GM23338 (cell line): ENCODE measurements around the gene IGFBP7. TPM values are rescaled to one million over a fixed set of nuclear protein-coding genes. Genes with fewer than 3 reads are reported as not detected.

Experiments used
- ATAC-seq: fragments of 200-7000 bp; cut with Tn5 transposase; 3 replicates; pipeline ENCODE4 v1.9.1; 2020
- DNase-seq: peaks from one replicate; pipeline ENCODE4 v3.0.0-alpha.2; 2015; ENCODE audit warnings: low spot score
- H2AFZ ChIP-seq: fragments of 200-600 bp; sonication (generic); 2 replicates; pipeline ENCODE4 v1.8.0; 2016; ENCODE audit warnings: antibody characterized with exemption, mild to moderate bottlenecking, moderate library complexity
- H3F3A ChIP-seq: fragments of 200-600 bp; sonication (generic); replicated peaks from 2 replicates; pipeline ENCODE4 v1.8.0; 2017; ENCODE audit warnings: antibody characterized with exemption, mixed run types, low read depth
- H3K27ac ChIP-seq: fragments of 200-600 bp; sonication (generic); 2 replicates; pipeline ENCODE4 v1.6.1; 2016; ENCODE audit warnings: low read depth
- H3K27me3 ChIP-seq: fragments of 200-600 bp; sonication (generic); 2 replicates; pipeline ENCODE4 v1.8.0; 2016; ENCODE audit warnings: mild to moderate bottlenecking, mixed run types, moderate library complexity; ENCODE audit not compliant: insufficient read depth
- H3K36me3 ChIP-seq: fragments of 200-600 bp; sonication (generic); 2 replicates; pipeline ENCODE4 v1.8.0; 2016; ENCODE audit warnings: mild to moderate bottlenecking; ENCODE audit not compliant: insufficient read depth
- H3K4me1 ChIP-seq: fragments of 200-600 bp; sonication (generic); 2 replicates; pipeline ENCODE4 v1.8.0; 2016; ENCODE audit warnings: mild to moderate bottlenecking, moderate library complexity; ENCODE audit not compliant: insufficient read depth
- H3K4me2 ChIP-seq: fragments of 200-600 bp; sonication (generic); 2 replicates; pipeline ENCODE4 v1.7.1; 2017; ENCODE audit warnings: mixed run types
- H3K4me3 ChIP-seq: fragments of 200-600 bp; sonication (generic); 2 replicates; pipeline ENCODE4 v1.6.1; 2016; ENCODE audit warnings: mixed run types
- H3K79me2 ChIP-seq: fragments of 200-600 bp; sonication (generic); replicated peaks from 2 replicates; pipeline ENCODE4 v1.8.0; 2017; ENCODE audit warnings: mild to moderate bottlenecking; ENCODE audit not compliant: insufficient read depth
- H3K9me2 ChIP-seq: fragments of 200-600 bp; sonication (generic); 2 replicates; pipeline ENCODE4 v1.8.0; 2017; ENCODE audit not compliant: insufficient read depth
- H4K20me1 ChIP-seq: fragments of 200-600 bp; sonication (generic); replicated peaks from 2 replicates; pipeline ENCODE4 v1.8.0; 2017; ENCODE audit warnings: mild to moderate bottlenecking; ENCODE audit not compliant: insufficient read depth
- H3K27ac Mint-ChIP-seq: 2 replicates; pipeline ENCODE4 v1.8.0; 2020; ENCODE audit warnings: inconsistent platforms, mild to moderate bottlenecking, moderate library complexity, mixed read lengths
- H3K27me3 Mint-ChIP-seq: 3 replicates; pipeline ENCODE4 v1.8.0; 2022; ENCODE audit warnings: low read depth, mild to moderate bottlenecking, moderate library complexity, mixed read lengths, inconsistent platforms; ENCODE audit not compliant: insufficient read depth, poor library complexity
- H3K36me3 Mint-ChIP-seq: 3 replicates; pipeline ENCODE4 v1.8.0; 2021; ENCODE audit warnings: low read depth, mild to moderate bottlenecking, inconsistent platforms, moderate library complexity, mixed read lengths
- H3K4me1 Mint-ChIP-seq: 3 replicates; pipeline ENCODE4 v1.8.0; 2020; ENCODE audit warnings: mild to moderate bottlenecking, inconsistent platforms, mixed read lengths
- H3K4me3 Mint-ChIP-seq: 3 replicates; pipeline ENCODE4 v1.8.0; 2021; ENCODE audit warnings: moderate library complexity, mild to moderate bottlenecking, inconsistent platforms, mixed read lengths
- H3K9me3 Mint-ChIP-seq: 3 replicates; pipeline ENCODE4 v1.8.0; 2020; ENCODE audit warnings: moderate library complexity, mild to moderate bottlenecking, inconsistent platforms, mixed read lengths
- CTCF ChIP-seq, 2 experiments: fragments of 200-600 bp in 1 of 2; sonication (generic) in 1 of 2; conservative IDR thresholded peaks; 2 replicates each; pipeline versions ENCODE4 v1.5.1 to v1.6.1; 2016 to 2017; ENCODE audit warnings: antibody characterized with exemption in 2 of 2, low read depth in 2 of 2, mild to moderate bottlenecking in 2 of 2, moderate library complexity in 1 of 2
- ETS1 ChIP-seq: IDR thresholded peaks from 2 replicates; pipeline ENCODE4 v1.6.1; 2016; ENCODE audit warnings: antibody characterized with exemption
- EZH2phosphoT487 ChIP-seq: fragments of 200-600 bp; sonication (generic); IDR thresholded peaks from one replicate; pipeline ENCODE4 v1.8.1; 2018; ENCODE audit warnings: antibody characterized with exemption; ENCODE audit not compliant: unreplicated experiment
- ZNF114 ChIP-seq: fragments of 250-450 bp; sonication (Bioruptor Pico); IDR thresholded peaks from 2 replicates; pipeline ENCODE4 v1.5.0; 2020; ENCODE audit warnings: mild to moderate bottlenecking, moderate library complexity
- polyA plus RNA-seq: library from polyadenylated mRNA; unstranded; fragments of >200 nt; fragmentation: Nextera tagmentation; extraction: Ambion mirVana; gene quantifications from 2 replicates; pipeline ENCODE4 v1.2.1, GENCODE V29; 2016
- total RNA-seq: library from RNA; depleted of rRNA; stranded (reverse); fragments of >200 nt; shearing (Covaris generic); gene quantifications from 2 replicates; pipeline ENCODE4 v1.2.3, GENCODE V29; 2014
- TF ChIP-seq, protein P1 (sequence below): fragments of 250-450 bp; sonication (Bioruptor Pico); IDR thresholded peaks from 2 replicates; pipeline ENCODE4 v1.5.0; 2020; ENCODE audit warnings: mild to moderate bottlenecking, moderate library complexity

The IGFBP7 gene
- total and polyA plus RNA-seq, 2 experiments from 2014 or later = 0.49 to 7.9 TPM

DNA sequence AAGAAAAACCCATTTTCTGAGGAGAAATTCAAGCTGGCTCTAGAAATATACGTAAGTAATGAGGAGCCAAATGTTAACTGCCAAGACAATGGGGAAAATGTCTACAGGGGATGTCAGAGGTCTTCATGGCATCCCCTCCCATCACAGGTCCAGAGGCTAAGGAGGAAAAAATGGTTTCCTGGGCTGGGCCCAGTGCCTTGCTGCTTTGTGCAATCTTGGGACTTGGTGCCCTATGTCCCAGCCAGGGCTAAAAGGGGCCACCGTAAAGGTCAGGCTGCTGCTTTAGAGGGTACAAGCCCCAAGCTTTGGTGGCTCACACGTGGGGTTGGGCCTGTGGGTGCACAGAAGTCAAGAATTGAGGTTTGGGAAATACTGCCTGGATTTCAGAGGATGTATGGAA, 17.2 kb upstream of the IGFBP7 start (continued):
- TF ChIP-seq, protein P1, sequence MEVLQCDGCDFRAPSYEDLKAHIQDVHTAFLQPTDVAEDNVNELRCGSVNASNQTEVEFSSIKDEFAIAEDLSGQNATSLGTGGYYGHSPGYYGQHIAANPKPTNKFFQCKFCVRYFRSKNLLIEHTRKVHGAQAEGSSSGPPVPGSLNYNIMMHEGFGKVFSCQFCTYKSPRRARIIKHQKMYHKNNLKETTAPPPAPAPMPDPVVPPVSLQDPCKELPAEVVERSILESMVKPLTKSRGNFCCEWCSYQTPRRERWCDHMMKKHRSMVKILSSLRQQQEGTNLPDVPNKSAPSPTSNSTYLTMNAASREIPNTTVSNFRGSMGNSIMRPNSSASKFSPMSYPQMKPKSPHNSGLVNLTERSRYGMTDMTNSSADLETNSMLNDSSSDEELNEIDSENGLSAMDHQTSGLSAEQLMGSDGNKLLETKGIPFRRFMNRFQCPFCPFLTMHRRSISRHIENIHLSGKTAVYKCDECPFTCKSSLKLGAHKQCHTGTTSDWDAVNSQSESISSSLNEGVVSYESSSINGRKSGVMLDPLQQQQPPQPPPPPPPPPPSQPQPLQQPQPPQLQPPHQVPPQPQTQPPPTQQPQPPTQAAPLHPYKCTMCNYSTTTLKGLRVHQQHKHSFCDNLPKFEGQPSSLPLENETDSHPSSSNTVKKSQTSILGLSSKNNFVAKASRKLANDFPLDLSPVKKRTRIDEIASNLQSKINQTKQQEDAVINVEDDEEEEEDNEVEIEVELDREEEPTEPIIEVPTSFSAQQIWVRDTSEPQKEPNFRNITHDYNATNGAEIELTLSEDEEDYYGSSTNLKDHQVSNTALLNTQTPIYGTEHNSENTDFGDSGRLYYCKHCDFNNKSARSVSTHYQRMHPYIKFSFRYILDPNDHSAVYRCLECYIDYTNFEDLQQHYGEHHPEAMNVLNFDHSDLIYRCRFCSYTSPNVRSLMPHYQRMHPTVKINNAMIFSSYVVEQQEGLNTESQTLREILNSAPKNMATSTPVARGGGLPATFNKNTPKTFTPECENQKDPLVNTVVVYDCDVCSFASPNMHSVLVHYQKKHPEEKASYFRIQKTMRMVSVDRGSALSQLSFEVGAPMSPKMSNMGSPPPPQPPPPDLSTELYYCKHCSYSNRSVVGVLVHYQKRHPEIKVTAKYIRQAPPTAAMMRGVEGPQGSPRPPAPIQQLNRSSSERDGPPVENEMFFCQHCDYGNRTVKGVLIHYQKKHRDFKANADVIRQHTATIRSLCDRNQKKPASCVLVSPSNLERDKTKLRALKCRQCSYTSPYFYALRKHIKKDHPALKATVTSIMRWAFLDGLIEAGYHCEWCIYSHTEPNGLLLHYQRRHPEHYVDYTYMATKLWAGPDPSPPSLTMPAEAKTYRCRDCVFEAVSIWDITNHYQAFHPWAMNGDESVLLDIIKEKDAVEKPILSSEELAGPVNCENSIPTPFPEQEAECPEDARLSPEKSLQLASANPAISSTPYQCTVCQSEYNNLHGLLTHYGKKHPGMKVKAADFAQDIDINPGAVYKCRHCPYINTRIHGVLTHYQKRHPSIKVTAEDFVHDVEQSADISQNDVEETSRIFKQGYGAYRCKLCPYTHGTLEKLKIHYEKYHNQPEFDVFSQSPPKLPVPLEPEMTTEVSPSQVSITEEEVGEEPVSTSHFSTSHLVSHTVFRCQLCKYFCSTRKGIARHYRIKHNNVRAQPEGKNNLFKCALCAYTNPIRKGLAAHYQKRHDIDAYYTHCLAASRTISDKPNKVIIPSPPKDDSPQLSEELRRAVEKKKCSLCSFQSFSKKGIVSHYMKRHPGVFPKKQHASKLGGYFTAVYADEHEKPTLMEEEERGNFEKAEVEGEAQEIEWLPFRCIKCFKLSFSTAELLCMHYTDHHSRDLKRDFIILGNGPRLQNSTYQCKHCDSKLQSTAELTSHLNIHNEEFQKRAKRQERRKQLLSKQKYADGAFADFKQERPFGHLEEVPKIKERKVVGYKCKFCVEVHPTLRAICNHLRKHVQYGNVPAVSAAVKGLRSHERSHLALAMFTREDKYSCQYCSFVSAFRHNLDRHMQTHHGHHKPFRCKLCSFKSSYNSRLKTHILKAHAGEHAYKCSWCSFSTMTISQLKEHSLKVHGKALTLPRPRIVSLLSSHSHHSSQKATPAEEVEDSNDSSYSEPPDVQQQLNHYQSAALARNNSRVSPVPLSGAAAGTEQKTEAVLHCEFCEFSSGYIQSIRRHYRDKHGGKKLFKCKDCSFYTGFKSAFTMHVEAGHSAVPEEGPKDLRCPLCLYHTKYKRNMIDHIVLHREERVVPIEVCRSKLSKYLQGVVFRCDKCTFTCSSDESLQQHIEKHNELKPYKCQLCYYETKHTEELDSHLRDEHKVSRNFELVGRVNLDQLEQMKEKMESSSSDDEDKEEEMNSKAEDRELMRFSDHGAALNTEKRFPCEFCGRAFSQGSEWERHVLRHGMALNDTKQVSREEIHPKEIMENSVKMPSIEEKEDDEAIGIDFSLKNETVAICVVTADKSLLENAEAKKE (CRISPR knock-in tag) = no peak
- no peak for TF ChIP-seq CTCF (conservative IDR thresholded peaks at IDR 0.05; ENCODE audit: low read depth in 2 of 2)

GRCh38 chr4:57125996-57126395, 15.8 kb upstream of the IGFBP7 start:
- no peaks in the 10 kb centered on the region for H4K20me1 ChIP-seq
- peaks cover 21% of the 10 kb centered on the region for H3K36me3 Mint-ChIP-seq
- ATAC-seq (no peak), DNase-seq (no peak)
- no peaks in the 10 kb centered on the region; the same call in 1 of the 2 replicates for H3K36me3 ChIP-seq
- H3K4me1 Mint-ChIP-seq = no peaks in the 10 kb centered on the region
- no peak overlapping the region for H2AFZ ChIP-seq
- H3K27ac Mint-ChIP-seq = no peak overlapping the region
- no peak overlapping the region for H3K4me3 Mint-ChIP-seq
- no peak overlapping the region for H3K4me3 ChIP-seq
- no peaks in the 10 kb centered on the region for H3K27me3 ChIP-seq
- H3K27ac ChIP-seq = no peak overlapping the region
- H3K79me2 ChIP-seq = no peaks in the 10 kb centered on the region
- H3K9me2 ChIP-seq = peaks cover 6% of the 10 kb centered on the region; the same call in 1 of the 2 replicates
- no peaks in the 10 kb centered on the region for H3K27me3 Mint-ChIP-seq
- peaks cover 41% of the 10 kb centered on the region for H3K9me3 Mint-ChIP-seq
- no peaks in the 10 kb centered on the region for H3K4me1 ChIP-seq
- no peak overlapping the region for H3K4me2 ChIP-seq
- H3F3A ChIP-seq = no peaks in the 10 kb centered on the region
- TF ChIP-seq EZH2phosphoT487 (no peak), ETS1 (no peak), CTCF (conservative IDR thresholded peaks at IDR 0.05; ENCODE audit: low read depth in 2 of 2) (no peak), ZNF114 (CRISPR knock-in tag) (no peak)
